HG03066 (cell line): Measurements from ENCODE around the gene BCAN.

Source experiments
- ATAC-seq: cut with Tn5 transposase; IDR thresholded peaks from one replicate; pipeline ENCODE4 v1.9.1; 2021; ENCODE audit warnings: low read depth; ENCODE audit not compliant: unreplicated experiment

The BCAN gene

GRCh38 chr1:156642265-156643048, 540 bp downstream of the BCAN start:
- ATAC-seq: no peak

GRCh38 chr1:156643049-156643777, 1.3 kb downstream of the BCAN start:
- no peak for ATAC-seq

GRCh38 chr1:156643778-156644092, 1.8 kb downstream of the BCAN start:
- peak; percentile 70 for ATAC-seq

- ATAC-seq: no peak
Observed at GRCh38 chr1:156644146-156644545, 2.2 kb downstream of the BCAN start.

- ATAC-seq: no peak
Observed at GRCh38 chr1:156644640-156645039, 2.7 kb downstream of the BCAN start.

GRCh38 chr1:156645056-156645455, 3.1 kb downstream of the BCAN start:
- ATAC-seq: no peak

- no peak for ATAC-seq
Observed at GRCh38 chr1:156645666-156646065, 3.7 kb downstream of the BCAN start.

GRCh38 chr1:156646738-156647211, 4.9 kb downstream of the BCAN start:
- no peak for ATAC-seq

- no peak for ATAC-seq
Observed at GRCh38 chr1:156647351-156647750, 5.4 kb downstream of the BCAN start.

GRCh38 chr1:156648496-156648895, 6.6 kb downstream of the BCAN start:
- ATAC-seq: no peak

GRCh38 chr1:156648951-156649350, 7.0 kb downstream of the BCAN start:
- ATAC-seq: no peak

- ATAC-seq: no peak
Observed at GRCh38 chr1:156652131-156652991, 10.4 kb downstream of the BCAN start.

GRCh38 chr1:156652992-156653355, 11.1 kb downstream of the BCAN start:
- no peak for ATAC-seq

- ATAC-seq: no peak
Observed at GRCh38 chr1:156654700-156655099, 12.8 kb downstream of the BCAN start.

GRCh38 chr1:156655151-156655903, 13.4 kb downstream of the BCAN start:
- no peak for ATAC-seq

- ATAC-seq: no peak
Observed at GRCh38 chr1:156655904-156656516, 14.1 kb downstream of the BCAN start.

- ATAC-seq: no peak
Observed at GRCh38 chr1:156656806-156657740, 15.2 kb downstream of the BCAN start.

GRCh38 chr1:156657741-156658319, 15.9 kb downstream of the BCAN start:
- no peak for ATAC-seq

GRCh38 chr1:156658496-156658895, 16.6 kb downstream of the BCAN start:
- no peak for ATAC-seq
